Keratinocyte (primary cell): Measurements from ENCODE around the gene SERPINA4.

Source experiments
- EZH2 ChIP-seq: IDR thresholded peaks from one replicate; pipeline ENCODE4 v1.6.1; 2012; ENCODE audit warnings: inconsistent platforms, mild to moderate bottlenecking, low read length, moderate library complexity
- TF ChIP-seq, protein P1 (sequence below), 3 experiments: IDR thresholded peaks in 1 of 3; conservative IDR thresholded peaks in 1 of 3; optimal IDR thresholded peaks in 1 of 3; 2 replicates in 2 of 3; 3 replicates in 1 of 3; pipeline versions ENCODE3 to v1.5.1; 2011; ENCODE audit warnings: low read length in 3 of 3, mild to moderate bottlenecking in 3 of 3, moderate library complexity in 2 of 3, control low read depth in 1 of 3, inconsistent platforms in 1 of 3; ENCODE audit not compliant: insufficient read depth in 2 of 3; ENCODE audit errors: extremely low read depth in 1 of 3

DNA sequence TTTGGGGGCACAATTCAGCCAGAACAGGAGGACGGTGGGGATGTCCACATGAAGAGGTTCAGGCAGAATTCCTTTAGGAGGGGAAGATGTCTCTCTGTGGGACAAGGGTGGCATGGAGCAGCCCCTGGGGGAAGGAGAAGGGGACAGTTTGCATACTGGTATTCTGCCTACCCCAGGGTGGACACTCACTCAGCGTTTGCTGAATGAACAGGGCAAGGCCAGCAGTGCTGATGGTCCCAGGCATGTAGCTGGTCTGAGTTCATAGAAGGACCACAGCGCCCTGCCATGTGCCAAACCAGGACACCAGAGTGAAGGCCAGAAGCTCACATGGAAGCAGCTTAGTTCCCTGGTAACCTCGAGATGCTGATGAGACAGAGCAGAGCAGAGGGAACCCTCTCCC, 25.4 kb downstream of the SERPINA4 start:
- TF ChIP-seq, protein P1, sequence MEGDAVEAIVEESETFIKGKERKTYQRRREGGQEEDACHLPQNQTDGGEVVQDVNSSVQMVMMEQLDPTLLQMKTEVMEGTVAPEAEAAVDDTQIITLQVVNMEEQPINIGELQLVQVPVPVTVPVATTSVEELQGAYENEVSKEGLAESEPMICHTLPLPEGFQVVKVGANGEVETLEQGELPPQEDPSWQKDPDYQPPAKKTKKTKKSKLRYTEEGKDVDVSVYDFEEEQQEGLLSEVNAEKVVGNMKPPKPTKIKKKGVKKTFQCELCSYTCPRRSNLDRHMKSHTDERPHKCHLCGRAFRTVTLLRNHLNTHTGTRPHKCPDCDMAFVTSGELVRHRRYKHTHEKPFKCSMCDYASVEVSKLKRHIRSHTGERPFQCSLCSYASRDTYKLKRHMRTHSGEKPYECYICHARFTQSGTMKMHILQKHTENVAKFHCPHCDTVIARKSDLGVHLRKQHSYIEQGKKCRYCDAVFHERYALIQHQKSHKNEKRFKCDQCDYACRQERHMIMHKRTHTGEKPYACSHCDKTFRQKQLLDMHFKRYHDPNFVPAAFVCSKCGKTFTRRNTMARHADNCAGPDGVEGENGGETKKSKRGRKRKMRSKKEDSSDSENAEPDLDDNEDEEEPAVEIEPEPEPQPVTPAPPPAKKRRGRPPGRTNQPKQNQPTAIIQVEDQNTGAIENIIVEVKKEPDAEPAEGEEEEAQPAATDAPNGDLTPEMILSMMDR (optimal IDR thresholded peaks at IDR 0.05 in 1 of 3, IDR thresholded peaks at IDR 0.05 in 1 of 3, conservative IDR thresholded peaks at IDR 0.05 in 1 of 3; ENCODE audit: extremely low read depth in 1 of 3, insufficient read depth in 2 of 3, low read length in 3 of 3): no peak
- TF ChIP-seq EZH2: no peak
